ENCODE data around the gene TRUB1.

- TF ChIP-seq, protein P1, sequence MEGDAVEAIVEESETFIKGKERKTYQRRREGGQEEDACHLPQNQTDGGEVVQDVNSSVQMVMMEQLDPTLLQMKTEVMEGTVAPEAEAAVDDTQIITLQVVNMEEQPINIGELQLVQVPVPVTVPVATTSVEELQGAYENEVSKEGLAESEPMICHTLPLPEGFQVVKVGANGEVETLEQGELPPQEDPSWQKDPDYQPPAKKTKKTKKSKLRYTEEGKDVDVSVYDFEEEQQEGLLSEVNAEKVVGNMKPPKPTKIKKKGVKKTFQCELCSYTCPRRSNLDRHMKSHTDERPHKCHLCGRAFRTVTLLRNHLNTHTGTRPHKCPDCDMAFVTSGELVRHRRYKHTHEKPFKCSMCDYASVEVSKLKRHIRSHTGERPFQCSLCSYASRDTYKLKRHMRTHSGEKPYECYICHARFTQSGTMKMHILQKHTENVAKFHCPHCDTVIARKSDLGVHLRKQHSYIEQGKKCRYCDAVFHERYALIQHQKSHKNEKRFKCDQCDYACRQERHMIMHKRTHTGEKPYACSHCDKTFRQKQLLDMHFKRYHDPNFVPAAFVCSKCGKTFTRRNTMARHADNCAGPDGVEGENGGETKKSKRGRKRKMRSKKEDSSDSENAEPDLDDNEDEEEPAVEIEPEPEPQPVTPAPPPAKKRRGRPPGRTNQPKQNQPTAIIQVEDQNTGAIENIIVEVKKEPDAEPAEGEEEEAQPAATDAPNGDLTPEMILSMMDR (IDR thresholded peaks at IDR 0.05) = no peak
- TF ChIP-seq POLR2A (IDR thresholded peaks at IDR 0.05) = no peak
- TF ChIP-seq POLR2AphosphoS5 (IDR thresholded peaks at IDR 0.05) = no peak
- TF ChIP-seq EP300 (IDR thresholded peaks at IDR 0.05) = no peak
These were observed 67.8 kb downstream of the TRUB1 start for GRCh38 chr10:115005771-115006170.
